GM12891 (cell line): ENCODE data around the gene ABL1.

Experiments
- POLR2A ChIP-seq: IDR thresholded peaks from 2 replicates; pipeline ENCODE4 v1.6.1; 2011; ENCODE audit warnings: low read depth, low read length, control low read depth
- POLR2AphosphoS5 ChIP-seq: IDR thresholded peaks from 2 replicates; pipeline ENCODE4 v1.6.1; 2011; ENCODE audit warnings: low read depth, low read length, control low read depth
- SPI1 ChIP-seq: IDR thresholded peaks from 2 replicates; pipeline ENCODE4 v1.6.1; 2011; ENCODE audit warnings: low read depth, low read length, control low read depth
- TAF1 ChIP-seq: IDR thresholded peaks from 2 replicates; pipeline ENCODE4 v1.6.1; 2011; ENCODE audit warnings: low read depth, low read length, control low read depth

GRCh38 chr9:130860458-130861316, 25.6 kb downstream of the ABL1 start:
- TF ChIP-seq POLR2AphosphoS5: no peak
- TF ChIP-seq POLR2A: no peak
- no peak for TF ChIP-seq TAF1
- no peak for TF ChIP-seq SPI1
